AG10803 (cell line): ENCODE measurements around the gene ADORA3.

Experiments
- DNase-seq: peaks from one replicate; pipeline ENCODE4 v3.0.0; 2010; ENCODE audit warnings: low read depth
- H3K4me3 ChIP-seq: 2 replicates; pipeline ENCODE4 v1.5.1; 2011; ENCODE audit warnings: mild to moderate bottlenecking, low read length, control low read depth
- CTCF ChIP-seq: conservative IDR thresholded peaks from 2 replicates; pipeline ENCODE4 v1.5.1; 2011; ENCODE audit warnings: mild to moderate bottlenecking, low read length, control low read depth, inconsistent platforms

The ADORA3 gene

GRCh38 chr1:111476761-111477309, 26.6 kb downstream of the ADORA3 start:
- no peak for DNase-seq
- no peak overlapping the region for H3K4me3 ChIP-seq
- no peak for TF ChIP-seq CTCF

GRCh38 chr1:111476214-111476613, 27.2 kb downstream of the ADORA3 start:
- no peak for TF ChIP-seq CTCF
- no peak for DNase-seq
- no peak overlapping the region for H3K4me3 ChIP-seq

GRCh38 chr1:111475701-111476100, 27.7 kb downstream of the ADORA3 start:
- TF ChIP-seq CTCF, result no peak
- DNase-seq, result no peak
- no peak overlapping the region for H3K4me3 ChIP-seq

GRCh38 chr1:111474521-111474920, 28.9 kb downstream of the ADORA3 start:
- no peak for DNase-seq
- no peak for TF ChIP-seq CTCF
- no peak overlapping the region for H3K4me3 ChIP-seq

- no peak for TF ChIP-seq CTCF
- no peak for DNase-seq
- no peak overlapping the region for H3K4me3 ChIP-seq
Measured at GRCh38 chr1:111474106-111474505, 29.3 kb downstream of the ADORA3 start.

- no peak for DNase-seq
- no peak for TF ChIP-seq CTCF
- H3K4me3 ChIP-seq, result no peak overlapping the region
Measured at GRCh38 chr1:111471538-111471937, 31.9 kb downstream of the ADORA3 start.

- TF ChIP-seq CTCF, result no peak
- no peak for DNase-seq
- no peak overlapping the region for H3K4me3 ChIP-seq
Measured at GRCh38 chr1:111471012-111471411, 32.4 kb downstream of the ADORA3 start.
